GM18502 (cell line): ENCODE data around the gene NMBR.
"Not testable (repeated sequence)": the region's sequence is repeated elsewhere in the genome, so short reads cannot be mapped to it uniquely, and the experiment has no call there.

Experiments
- ATAC-seq: cut with Tn5 transposase; IDR thresholded peaks from one replicate; pipeline ENCODE4 v1.9.1; 2021; ENCODE audit warnings: mild to moderate bottlenecking; ENCODE audit not compliant: unreplicated experiment, poor library complexity

NMBR gene

DNA sequence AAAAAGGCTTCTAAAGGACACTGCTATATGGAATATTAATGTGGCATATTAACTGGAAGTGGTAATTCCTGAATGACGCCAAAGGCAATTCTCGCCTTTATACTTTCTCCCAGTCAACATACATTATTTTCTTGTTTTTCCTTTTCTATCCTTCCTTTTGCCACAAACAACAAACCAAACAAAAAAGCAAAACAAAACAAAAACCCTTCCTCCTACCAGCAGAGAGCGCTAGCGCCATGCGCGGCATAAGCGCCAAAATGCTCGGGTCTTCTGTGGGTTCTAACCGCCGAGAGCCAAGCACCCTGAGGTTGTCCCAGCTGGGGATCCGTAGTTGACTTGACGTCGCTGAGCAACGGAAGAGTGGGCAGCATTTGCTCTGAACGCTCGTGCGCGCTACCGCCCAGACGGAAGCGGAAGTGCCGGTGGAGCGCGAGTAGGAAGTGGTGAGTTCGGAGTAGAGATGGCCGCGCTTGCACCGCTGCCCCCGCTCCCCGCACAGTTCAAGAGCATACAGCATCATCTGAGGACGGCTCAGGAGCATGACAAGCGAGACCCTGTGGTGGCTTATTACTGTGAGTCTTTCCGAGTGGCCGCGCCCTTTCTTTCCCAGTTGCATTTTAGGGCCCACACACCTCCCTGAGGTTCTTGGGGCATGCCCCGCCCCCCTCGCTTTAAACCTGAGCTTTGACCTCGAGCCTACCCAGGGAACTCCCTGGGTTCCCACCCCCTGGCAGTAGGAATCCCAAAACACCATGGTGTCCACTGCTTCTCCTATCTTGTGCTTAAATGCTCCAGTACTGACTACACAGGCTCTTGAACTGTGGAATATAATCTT, at the start of gene NMBR, which contains the start of gene VTA1:
Gene NMBR (minus strand): TSS at position 295 of the 835 bp plus-strand sequence. CDS start 58,464 bp downstream, outside the sequence.
Gene VTA1 (plus strand): TSS at position 436 of the 835 bp plus-strand sequence. CDS start 25 bp downstream, at position 461.
- peak; percentile 99 for ATAC-seq

DNA sequence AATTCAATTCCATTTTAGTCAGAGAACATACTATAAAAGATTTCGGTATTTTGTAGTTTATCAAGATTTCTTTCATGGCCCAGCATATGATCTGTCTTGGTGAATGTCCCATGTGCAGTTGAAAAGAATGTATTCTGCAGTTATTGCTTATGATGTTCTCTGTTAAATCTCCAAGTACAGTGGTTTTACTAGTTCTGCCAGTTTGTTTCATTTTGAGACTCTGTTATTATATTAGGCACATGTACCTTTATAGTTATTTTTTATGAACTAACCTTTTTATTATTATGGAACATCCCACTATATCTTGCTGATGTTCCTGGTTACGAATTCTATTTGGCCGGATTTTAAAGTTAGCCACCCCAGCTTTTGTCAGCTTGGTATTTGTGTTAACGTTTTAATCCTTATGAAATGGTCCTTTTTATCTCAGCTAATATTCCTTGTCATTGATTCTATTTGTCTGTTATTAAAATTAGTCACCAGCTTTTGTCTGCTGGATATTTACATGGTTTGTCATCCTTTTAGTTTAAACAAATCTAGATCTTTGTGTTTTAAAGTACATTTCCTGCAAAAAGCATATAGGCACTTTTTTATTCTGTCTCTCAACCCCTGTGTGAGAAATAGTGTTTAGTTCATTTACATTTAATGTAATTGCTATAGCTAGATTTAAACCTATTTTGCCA, 49.1 kb upstream of the NMBR start:
- ATAC-seq: no peak

GRCh38 chr6:142193621-142194020, 46.7 kb upstream of the NMBR start:
- no peak for ATAC-seq

- no peak for ATAC-seq
Observed at GRCh38 chr6:142192343-142192742, 45.4 kb upstream of the NMBR start.

- ATAC-seq: no peak
Observed at GRCh38 chr6:142189057-142189456, 42.1 kb upstream of the NMBR start.

GRCh38 chr6:142188341-142188740, 41.4 kb upstream of the NMBR start:
- ATAC-seq: not testable (repeated sequence)

GRCh38 chr6:142187209-142187608, 40.3 kb upstream of the NMBR start:
- no peak for ATAC-seq

- ATAC-seq: no peak
Observed at GRCh38 chr6:142185641-142186040, 38.7 kb upstream of the NMBR start.

GRCh38 chr6:142184307-142184706, 37.4 kb upstream of the NMBR start:
- no peak for ATAC-seq

DNA sequence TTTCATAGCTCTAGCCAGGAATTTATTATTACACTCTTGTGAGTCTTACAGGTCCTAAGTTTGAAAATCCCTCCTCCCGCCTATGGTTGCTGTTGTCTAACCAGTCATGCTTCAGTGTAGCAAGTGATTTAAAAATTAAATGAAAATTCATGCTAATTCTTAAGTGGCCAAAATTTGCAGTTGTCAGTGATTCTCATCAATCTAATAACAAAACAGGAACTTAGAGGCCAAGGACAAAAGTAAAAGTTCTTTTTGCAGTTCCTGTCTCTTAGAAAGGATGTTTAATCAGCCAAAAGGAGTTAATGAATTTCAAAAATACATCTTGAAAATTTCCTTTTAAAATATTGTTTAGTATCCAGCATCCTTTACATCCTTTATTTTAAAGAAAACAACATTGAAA, 36.4 kb upstream of the NMBR start:
- no peak for ATAC-seq

DNA sequence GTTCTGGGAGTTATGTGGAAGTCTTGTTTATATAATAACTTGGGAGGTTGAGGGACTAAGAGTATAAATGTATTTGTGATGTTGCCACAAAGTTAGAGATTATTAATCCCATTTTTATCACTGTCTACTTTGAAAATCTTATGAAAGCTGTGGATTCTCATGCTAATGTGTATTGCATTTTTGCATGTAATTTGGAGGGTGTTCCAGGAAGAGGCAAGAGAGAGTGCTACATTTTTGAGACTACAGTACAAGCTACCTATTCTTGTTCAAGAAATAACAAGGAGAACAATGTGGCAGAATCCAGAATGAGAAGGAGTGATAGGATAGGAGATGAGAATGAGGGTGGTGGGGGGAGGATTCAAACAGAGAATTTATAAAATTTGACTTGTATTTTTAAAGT, 35.1 kb upstream of the NMBR start:
- ATAC-seq: no peak

DNA sequence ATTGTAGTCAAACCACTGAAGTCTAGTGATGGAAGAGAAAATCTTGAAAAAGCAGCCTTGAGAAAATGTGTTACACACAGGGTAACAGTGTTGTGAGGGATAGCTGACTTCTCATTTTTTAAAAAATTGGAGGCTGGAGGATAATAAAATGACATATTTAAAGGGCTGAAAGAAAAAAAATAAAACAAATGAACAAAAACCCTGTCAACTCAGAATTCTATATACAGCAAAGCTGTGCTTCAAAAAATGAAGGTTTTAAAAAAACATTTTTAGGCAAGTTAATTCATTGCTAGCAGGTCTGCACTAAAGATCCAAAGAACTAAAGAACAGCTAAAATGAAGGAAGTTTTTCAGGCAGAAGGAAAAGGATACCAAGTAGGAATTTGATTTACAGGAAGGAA, 31.2 kb upstream of the NMBR start:
- ATAC-seq: no peak

DNA sequence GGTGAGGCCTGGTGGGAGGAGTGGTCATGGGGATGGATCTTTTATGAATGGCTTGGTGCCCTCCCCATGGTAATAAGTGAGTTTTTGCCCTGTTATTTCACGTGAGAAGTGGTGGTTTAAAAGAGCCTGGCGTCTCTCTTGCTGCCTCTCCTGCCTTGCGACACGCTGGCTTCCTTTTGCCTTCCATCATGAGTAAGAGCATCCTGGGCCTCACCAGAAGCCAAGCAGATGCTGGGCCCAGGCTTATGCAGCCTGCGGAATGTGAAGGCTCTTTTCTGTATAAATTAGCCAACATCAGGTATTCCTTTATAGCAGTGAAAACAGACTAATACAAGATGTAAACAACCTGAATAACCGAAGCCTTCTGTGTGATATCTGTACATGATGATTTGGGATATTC, 27.8 kb upstream of the NMBR start:
- no peak for ATAC-seq

DNA sequence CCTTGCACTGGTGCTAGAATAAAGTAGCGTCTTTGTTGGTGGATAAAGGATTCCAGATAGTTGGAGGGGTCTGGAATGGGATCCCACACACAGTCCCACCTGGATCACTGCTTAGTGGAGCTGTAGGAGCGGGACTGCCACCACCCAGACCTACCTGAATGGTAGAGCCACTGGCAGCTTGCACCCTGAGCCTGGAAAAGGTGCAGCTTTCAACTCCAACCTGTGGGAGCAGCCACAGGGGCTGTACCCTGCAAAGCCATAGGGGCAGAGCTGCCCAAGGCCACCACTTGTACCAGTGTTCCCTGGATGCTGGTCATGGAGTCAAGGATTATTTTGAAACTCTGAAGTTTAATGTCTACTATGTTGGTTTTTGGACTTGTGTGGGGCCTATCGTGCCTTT, 27.1 kb upstream of the NMBR start:
- no peak for ATAC-seq

- no peak for ATAC-seq
Observed at GRCh38 chr6:142172758-142173157, 25.8 kb upstream of the NMBR start.

GRCh38 chr6:142171351-142171750, 24.4 kb upstream of the NMBR start:
- ATAC-seq: no peak

GRCh38 chr6:142167486-142167885, 20.6 kb upstream of the NMBR start:
- no peak for ATAC-seq

DNA sequence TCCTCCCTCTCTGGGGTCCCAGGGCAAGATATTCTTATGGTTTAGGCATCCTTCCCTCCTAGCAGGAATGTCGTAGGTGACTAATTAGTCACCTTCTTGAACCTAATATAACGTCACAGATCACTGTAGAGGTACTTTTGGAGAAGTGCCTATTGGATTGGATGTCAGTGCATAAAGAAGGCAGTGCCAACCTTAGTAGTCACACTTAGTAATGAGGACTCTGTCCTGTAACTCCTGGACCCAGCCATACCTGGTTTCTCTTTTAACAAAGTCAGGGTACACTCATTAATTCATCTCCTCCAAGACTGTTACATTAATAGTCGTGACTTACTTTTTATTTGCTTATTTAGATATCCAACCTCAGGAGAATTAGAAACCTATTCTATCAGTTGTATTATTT, 20.1 kb upstream of the NMBR start:
- no peak for ATAC-seq

GRCh38 chr6:142165227-142165626, 18.3 kb upstream of the NMBR start:
- no peak for ATAC-seq

GRCh38 chr6:142162780-142163179, 15.9 kb upstream of the NMBR start:
- no peak for ATAC-seq

DNA sequence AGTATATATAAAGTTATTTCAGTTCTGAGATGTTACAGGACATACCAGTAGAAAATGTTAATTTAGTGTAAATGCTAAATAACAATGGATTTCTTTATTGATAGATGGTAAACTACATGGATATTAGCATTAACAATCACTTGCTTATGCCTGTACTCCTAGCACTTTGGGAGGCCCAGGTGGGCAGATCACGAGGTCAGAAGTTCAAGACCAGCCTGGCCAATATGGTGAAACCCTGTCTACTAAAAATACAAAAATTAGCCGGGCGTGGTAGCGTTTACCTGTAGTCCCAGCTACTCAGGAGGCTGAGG, 9.8 kb upstream of the NMBR start:
- ATAC-seq: not testable (repeated sequence)
